Ascending aorta (tissue), 2 donors: ENCODE data around the gene KIF5A. TPM values are rescaled to one million over a fixed set of nuclear protein-coding genes. Genes with fewer than 3 reads are reported as not detected.

Experiments
- DNase-seq, 2 donors: peaks; one replicate each; pipeline ENCODE4 v3.0.0-alpha.2; 2019; ENCODE audit warnings: low spot score in 2 of 2
- H3K27ac ChIP-seq, 2 donors: fragments of 200-600 bp; sonication (generic); one replicate each; pipeline ENCODE4 v1.5.1; 2016 to 2017; ENCODE audit warnings: mild to moderate bottlenecking in 1 of 2
- H3K27me3 ChIP-seq: fragments of 200-600 bp; sonication (generic); one replicate; pipeline ENCODE4 v1.5.1; 2017
- H3K36me3 ChIP-seq, 2 donors: fragments of 200-600 bp; sonication (generic); one replicate each; pipeline ENCODE4 v1.5.1; 2016
- H3K4me1 ChIP-seq, 2 donors: fragments of 200-600 bp; sonication (generic); one replicate each; pipeline ENCODE4 v1.5.1; 2016 to 2017; ENCODE audit warnings: mild to moderate bottlenecking in 1 of 2
- H3K4me3 ChIP-seq, 2 donors: fragments of 200-600 bp; sonication (generic); one replicate each; pipeline ENCODE4 v1.5.1; 2016 to 2017; ENCODE audit warnings: mild to moderate bottlenecking in 1 of 2
- H3K9me3 ChIP-seq, 2 donors: fragments of 200-600 bp; sonication (generic); one replicate each; pipeline ENCODE4 v1.5.1; 2016
- intact Hi-C: fragments of 100-400 bp; cut with DNase I; formaldehyde crosslinking; loops from one replicate; pipeline ENCODE4 v1.15.1; 2023
- total RNA-seq: library from RNA; depleted of rRNA; stranded (reverse); fragments of >200 nt; gene quantifications from one replicate; pipeline ENCODE4 v1.1.0, GENCODE V29; 2016
- TF ChIP-seq, protein P1 (sequence below), 3 experiments: fragments of 200-600 bp in 2 of 3; fragments of 450-650 bp in 1 of 3; sonication (generic) in 2 of 3; IDR thresholded peaks; one replicate each; pipeline ENCODE4 v1.5.1; 2016 to 2019; ENCODE audit warnings: antibody characterized with exemption in 3 of 3, mild to moderate bottlenecking in 1 of 3, moderate library complexity in 1 of 3

KIF5A gene
- total RNA-seq, 1 donor from 2014 or later: not detected

DNA sequence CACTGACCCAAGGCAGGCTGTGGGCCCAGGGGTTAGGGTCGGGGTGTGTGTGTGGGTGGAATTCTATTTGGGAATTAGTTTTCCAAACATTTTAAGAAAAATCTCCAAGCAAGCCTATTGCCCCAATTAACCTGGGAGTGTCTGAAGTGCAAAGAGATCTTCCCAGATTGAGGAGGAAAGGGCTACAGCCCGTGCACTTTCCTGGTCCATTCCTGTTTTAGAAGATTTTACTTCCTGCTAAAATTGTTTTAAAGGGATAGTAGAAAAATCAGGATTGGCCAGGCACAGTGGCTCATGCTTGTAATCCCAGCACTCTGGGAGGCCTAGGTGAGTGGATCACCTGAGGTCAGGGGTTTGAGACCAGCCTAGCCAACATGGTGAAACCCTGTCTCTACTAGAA, 8.1 kb upstream of the KIF5A start:
- H3K27me3 ChIP-seq: no peaks in the 10 kb centered on the region
- TF ChIP-seq, protein P1, sequence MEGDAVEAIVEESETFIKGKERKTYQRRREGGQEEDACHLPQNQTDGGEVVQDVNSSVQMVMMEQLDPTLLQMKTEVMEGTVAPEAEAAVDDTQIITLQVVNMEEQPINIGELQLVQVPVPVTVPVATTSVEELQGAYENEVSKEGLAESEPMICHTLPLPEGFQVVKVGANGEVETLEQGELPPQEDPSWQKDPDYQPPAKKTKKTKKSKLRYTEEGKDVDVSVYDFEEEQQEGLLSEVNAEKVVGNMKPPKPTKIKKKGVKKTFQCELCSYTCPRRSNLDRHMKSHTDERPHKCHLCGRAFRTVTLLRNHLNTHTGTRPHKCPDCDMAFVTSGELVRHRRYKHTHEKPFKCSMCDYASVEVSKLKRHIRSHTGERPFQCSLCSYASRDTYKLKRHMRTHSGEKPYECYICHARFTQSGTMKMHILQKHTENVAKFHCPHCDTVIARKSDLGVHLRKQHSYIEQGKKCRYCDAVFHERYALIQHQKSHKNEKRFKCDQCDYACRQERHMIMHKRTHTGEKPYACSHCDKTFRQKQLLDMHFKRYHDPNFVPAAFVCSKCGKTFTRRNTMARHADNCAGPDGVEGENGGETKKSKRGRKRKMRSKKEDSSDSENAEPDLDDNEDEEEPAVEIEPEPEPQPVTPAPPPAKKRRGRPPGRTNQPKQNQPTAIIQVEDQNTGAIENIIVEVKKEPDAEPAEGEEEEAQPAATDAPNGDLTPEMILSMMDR (IDR thresholded peaks at IDR 0.05): no peak
- no peak overlapping the region for H3K4me3 ChIP-seq
- DNase-seq: no peak
- H3K27ac ChIP-seq: no peak overlapping the region
- H3K4me1 ChIP-seq: peaks cover 3 to 13% of the 10 kb centered on the region in 2 donors
- peaks cover 0 to 43% of the 10 kb centered on the region in 2 donors for H3K36me3 ChIP-seq
- intact Hi-C loops: no loop called here
- no peaks in the 10 kb centered on the region for H3K9me3 ChIP-seq

DNA sequence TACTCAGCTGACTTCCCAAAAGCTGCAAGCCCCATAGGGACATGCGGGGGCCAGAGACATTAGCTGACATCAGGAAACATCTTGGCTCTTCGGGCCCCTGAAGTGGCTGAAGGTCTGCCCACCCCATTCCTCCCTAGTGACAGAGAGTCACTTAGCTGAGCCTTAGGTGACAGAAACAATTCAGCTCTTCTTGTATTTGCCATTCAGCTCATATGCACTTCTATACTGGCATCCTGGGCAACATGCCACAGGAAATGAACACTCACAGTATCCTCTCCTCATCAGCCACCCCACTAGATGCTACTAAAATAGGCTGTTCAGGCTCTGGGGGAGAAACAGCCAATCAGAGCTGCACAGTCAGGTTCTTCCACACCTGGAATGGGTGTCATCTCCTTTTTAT, 6.3 kb upstream of the KIF5A start:
- Histone ChIP-seq H3K9me3 (no peaks in the 10 kb centered on the region), H3K36me3 (peaks cover 0 to 30% of the 10 kb centered on the region in 2 donors), H3K27ac (no peak overlapping the region), H3K4me1 (peaks cover 3 to 13% of the 10 kb centered on the region in 2 donors), H3K4me3 (no peak overlapping the region), H3K27me3 (no peaks in the 10 kb centered on the region)
- TF ChIP-seq, protein P1 (IDR thresholded peaks at IDR 0.05): no peak
- intact Hi-C loops: no loop called here
- DNase-seq: no peak

DNA sequence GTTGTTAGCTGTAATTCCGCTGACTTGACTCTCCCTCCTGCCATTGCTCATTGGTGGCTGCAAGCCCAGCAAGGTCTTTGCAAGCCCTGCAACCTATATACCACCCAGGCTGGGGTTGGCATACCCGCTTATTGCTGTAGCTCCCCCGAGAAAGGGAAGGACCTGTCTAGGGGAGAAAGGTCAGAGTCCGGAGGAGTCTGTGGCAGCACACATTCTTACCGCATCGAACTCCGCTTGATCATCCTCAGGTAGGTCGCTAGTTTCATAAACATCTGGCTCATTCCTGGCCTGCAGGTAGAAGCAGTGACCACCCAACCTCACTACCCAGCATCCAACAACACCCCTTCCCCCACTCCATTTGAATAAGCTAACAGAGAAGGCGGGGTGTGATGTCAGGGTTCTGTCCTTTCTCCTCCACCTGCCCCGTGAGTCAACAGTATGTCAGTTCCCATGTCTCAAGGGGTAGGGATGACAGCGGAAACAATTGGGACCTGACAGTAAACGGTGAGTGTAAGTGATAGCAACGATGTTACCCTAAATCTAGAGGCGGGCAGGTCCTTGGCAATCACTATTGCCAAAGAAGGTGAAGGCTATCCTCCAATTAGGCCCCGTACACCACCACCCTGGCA, 3.9 kb upstream of the KIF5A start:
- H3K4me3 ChIP-seq: peak overlapping the region; percentile 97 to 98
- H3K27me3 ChIP-seq: no peaks in the 10 kb centered on the region
- peak overlapping the region; percentile 88 to 92 for H3K27ac ChIP-seq
- intact Hi-C loops: no loop called here
- no peak for DNase-seq
- peaks cover 0 to 13% of the 10 kb centered on the region in 2 donors for H3K36me3 ChIP-seq
- H3K4me1 ChIP-seq: peaks cover 3 to 17% of the 10 kb centered on the region in 2 donors
- H3K9me3 ChIP-seq: no peaks in the 10 kb centered on the region
- TF ChIP-seq, protein P1 (IDR thresholded peaks at IDR 0.05): no peak

DNA sequence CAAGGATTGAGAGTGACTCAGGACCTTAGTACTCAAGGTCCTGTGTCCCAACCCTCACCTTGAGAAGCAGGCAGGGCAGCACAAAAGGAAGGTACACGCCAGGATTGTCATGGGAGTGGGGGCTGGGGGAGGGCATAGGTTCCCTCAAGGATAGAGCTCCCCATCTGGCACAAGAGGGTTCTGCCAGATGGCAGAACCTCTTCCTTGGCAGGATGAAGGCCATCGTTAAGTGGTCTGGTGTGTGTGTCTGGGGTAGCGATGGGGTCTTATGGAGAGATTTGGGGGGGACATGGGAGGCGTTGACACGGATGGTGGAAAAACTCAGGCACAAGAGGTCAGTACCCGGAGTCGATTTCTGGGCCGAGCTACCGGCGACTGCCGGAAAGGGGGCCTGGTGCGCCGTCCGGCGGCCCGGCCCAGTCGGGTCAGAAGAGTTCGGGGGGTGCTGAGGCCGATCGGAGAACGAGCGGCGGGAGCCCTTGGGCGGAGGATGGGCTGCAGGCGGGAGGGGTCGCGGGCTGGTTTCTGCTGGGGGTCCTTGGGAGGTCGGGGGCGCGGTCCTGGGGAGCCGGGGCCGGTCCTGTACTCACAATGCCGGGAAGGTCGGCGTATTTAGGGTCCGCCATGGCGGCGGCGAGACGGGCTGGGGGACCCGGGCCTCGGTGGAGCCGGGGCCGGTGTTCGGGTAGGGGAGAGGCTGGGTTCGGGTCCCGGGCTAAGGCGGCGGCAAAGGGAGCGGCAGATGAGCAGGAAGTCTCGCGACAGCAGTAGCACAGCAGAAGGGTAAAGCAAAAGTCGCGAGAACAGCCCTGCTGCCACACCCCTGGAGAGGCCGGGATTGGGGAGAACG, 3.2 kb upstream of the KIF5A start, which contains the start of gene DCTN2:
DCTN2 (minus strand) TSS at position 755 of the 850 bp plus-strand sequence; CDS start at position 626, 129 bp downstream.
- no peaks in the 10 kb centered on the region for H3K9me3 ChIP-seq
- peak within 1 kb of the TSS; percentile 97 to 98 for H3K4me3 ChIP-seq
- H3K27ac ChIP-seq: peak within 1 kb of the TSS; percentile 88 to 92
- no peaks in the 10 kb centered on the region for H3K27me3 ChIP-seq
- peak; percentile 94 to 98 for DNase-seq
- TF ChIP-seq, protein P1 (IDR thresholded peaks at IDR 0.05): no peak
- intact Hi-C loops: loop anchor here (1.0 kb wide), 1 partner anchor 24 kb away; the partner anchor contains the start of gene MBD6
- H3K36me3 ChIP-seq: peaks cover 0 to 11% of the 10 kb centered on the region in 2 donors
- peaks cover 3 to 17% of the 10 kb centered on the region in 2 donors for H3K4me1 ChIP-seq

DNA sequence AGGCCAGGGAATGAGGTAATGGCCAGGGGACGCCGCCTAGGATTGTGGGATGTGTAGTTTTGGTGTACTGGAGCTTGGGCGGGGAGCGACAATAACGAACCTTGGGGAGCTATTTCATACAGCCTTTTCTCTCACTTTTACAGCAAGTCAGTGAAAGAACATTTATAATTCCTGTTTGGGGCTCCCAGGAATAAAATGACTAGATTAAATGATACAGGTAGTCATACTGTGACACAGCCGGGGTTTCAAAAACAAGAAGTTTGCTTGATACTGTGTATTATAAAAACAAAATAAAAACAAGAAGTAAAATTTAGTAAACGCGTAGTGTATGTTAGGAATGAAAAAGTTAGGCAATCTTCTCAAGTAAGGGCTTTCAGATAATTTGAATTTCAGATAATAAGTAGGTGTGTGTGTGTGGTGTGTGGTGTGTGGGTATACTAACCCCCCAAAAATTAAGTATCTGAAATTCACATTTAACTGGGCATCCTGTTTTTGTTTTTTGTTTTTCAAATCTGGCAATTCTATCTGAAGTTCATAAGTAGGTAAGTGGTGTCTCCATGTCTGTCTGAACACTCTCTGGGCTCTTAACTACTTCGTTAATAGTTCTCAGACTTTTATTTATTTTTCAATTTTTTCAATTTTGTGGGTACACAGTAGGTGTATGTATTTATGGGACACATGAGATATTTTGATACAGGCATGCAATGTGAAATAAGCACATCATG, 2.4 kb upstream of the KIF5A start:
- Histone ChIP-seq H3K9me3 (no peaks in the 10 kb centered on the region), H3K27me3 (no peaks in the 10 kb centered on the region), H3K36me3 (peaks cover 0 to 4% of the 10 kb centered on the region in 2 donors), H3K4me1 (peaks cover 3 to 17% of the 10 kb centered on the region in 2 donors), H3K27ac (peak overlapping the region in 1 of 2 donors; percentile 92), H3K4me3 (peak overlapping the region; percentile 97 to 98)
- DNase-seq: no peak
- intact Hi-C loops: loop anchor here (1.0 kb wide), 1 partner anchor 25 kb away; the partner anchor contains the start of gene MBD6
- TF ChIP-seq, protein P1 (IDR thresholded peaks at IDR 0.05): no peak
